Type B pancreatic cell (in vitro differentiated cells): Measurements from ENCODE around the gene DOCK10. TPM values are rescaled to one million over a fixed set of nuclear protein-coding genes. Genes with fewer than 3 reads are reported as not detected.

Source experiments
- DNase-seq: peaks from one replicate; pipeline ENCODE4 v3.0.0; 2021; ENCODE audit warnings: mixed read lengths; ENCODE audit not compliant: unreplicated experiment; ENCODE audit errors: extremely low spot score
- H3K27ac Mint-ChIP-seq: 2 replicates; pipeline ENCODE4 v1.8.0; 2021; ENCODE audit warnings: mild to moderate bottlenecking, mixed read lengths
- H3K27me3 Mint-ChIP-seq: 2 replicates; pipeline ENCODE4 v1.8.0; 2021; ENCODE audit warnings: mixed read lengths
- H3K36me3 Mint-ChIP-seq: 2 replicates; pipeline ENCODE4 v1.8.0; 2021; ENCODE audit warnings: mixed read lengths
- H3K4me1 Mint-ChIP-seq: one replicate; pipeline ENCODE4 v1.8.0; 2021; ENCODE audit warnings: mixed read lengths; ENCODE audit not compliant: unreplicated experiment
- H3K4me3 Mint-ChIP-seq: 2 replicates; pipeline ENCODE4 v1.8.0; 2021; ENCODE audit warnings: mild to moderate bottlenecking, mixed read lengths
- H3K9me3 Mint-ChIP-seq: 2 replicates; pipeline ENCODE4 v1.8.0; 2021; ENCODE audit warnings: mixed read lengths
- CTCF ChIP-seq: fragments of 200-600 bp; sonication (generic); conservative IDR thresholded peaks from 2 replicates; pipeline ENCODE4 v1.5.0; 2021; ENCODE audit warnings: antibody characterized with exemption, mild to moderate bottlenecking
- total RNA-seq: library from RNA; stranded (reverse); gene quantifications from 2 replicates; pipeline ENCODE4 v1.2.1, GENCODE V29; 2021; ENCODE audit warnings: low replicate concordance

The DOCK10 gene
- total RNA-seq, 1 donor from 2014 or later: 3.5 TPM

- H3K9me3 Mint-ChIP-seq: no peaks in the 10 kb centered on the region
- no peak for TF ChIP-seq CTCF
- H3K4me1 Mint-ChIP-seq: peaks cover 18% of the 10 kb centered on the region
- H3K27me3 Mint-ChIP-seq: peaks cover 15% of the 10 kb centered on the region
- no peak for DNase-seq
- no peak overlapping the region for H3K4me3 Mint-ChIP-seq
- no peak overlapping the region for H3K27ac Mint-ChIP-seq
- H3K36me3 Mint-ChIP-seq: no peaks in the 10 kb centered on the region
These were observed 57.6 kb downstream of the DOCK10 start for GRCh38 chr2:224984637-224985036.

DNA sequence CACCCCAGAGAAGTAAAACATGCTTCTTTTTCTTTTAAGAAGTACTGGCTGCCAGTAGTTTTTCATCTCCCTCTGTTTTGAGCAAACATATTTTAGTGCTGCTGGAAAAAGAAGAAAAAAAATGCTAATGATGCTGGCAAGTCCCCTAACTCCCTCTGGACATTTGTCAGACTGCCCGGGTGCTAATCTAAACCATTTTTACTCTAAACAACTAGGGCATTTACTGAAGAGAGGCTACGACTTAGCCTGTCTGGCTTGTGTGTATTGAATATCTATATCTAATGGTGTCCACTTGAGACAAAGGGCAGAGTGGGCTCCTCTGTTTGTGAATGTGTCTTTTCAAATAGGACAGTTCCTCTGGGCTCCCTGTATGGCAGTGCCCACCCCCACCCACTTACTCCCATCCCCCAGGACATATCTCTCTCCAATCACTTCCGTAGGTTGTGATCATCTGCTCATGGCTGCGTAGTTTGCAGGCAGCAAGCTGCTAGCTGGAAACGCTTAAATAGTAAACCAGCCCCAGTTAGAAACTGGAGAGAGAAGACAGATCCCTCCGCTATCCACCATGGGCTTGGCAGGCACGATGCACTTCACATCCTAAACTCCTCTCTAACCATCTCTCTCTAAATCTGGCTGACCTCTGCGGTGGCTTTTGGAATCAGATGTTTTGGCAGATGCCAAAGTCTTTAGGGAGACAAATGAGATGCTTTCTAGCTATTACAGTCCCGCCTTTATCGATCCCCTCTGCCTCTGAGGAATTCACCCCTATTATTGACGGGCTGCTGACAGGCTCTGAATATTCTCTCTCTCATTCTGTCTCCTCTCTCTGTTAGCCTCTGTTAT lies 58.3 kb downstream of the DOCK10 start:
- Mint-ChIP-seq H3K4me1 (peaks cover 18% of the 10 kb centered on the region), H3K27me3 (peaks cover 11% of the 10 kb centered on the region), H3K27ac (no peak overlapping the region), H3K4me3 (no peak overlapping the region), H3K36me3 (no peaks in the 10 kb centered on the region), H3K9me3 (no peaks in the 10 kb centered on the region)
- TF ChIP-seq CTCF: no peak
- DNase-seq: no peak

DNA sequence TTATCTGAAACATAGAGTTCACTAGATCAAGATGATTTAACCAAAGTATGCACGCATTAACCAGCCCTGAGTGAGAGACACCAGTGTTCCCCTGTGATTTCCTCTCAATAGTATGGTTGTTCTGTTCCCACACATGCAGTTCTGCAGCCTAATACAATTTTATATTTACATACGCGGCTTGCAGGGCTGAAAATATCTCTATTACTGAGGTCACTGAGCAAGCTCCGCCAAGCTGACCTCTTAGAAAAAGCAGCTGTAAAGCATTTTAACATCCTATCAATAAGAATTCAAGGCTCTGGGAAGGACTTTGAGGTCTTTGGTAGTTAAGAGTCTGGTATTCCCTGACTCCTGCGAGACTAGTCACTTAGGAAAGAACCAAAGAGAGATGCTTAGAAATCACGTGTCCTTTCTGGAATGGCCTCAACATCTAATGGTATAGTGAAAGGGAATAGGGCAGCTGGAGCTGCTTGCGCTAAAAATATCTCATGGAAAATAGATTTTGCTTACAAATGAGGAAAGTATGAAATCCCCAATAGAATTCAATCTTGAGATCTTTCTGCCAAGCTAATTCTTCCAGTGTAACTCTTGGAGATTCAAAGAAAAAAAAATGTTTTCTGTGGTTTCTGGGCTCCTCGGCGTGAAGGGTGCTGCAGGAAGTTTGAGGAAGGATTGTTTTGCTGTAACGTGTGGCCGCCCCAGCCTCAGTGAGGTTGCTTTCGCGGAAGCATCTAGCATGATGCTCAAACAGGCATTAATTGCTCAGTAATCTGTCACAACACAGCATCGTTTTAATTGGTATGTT lies 59.2 kb downstream of the DOCK10 start:
- DNase-seq: no peak
- peaks cover 7% of the 10 kb centered on the region for H3K27me3 Mint-ChIP-seq
- H3K4me1 Mint-ChIP-seq: peaks cover 18% of the 10 kb centered on the region
- no peaks in the 10 kb centered on the region for H3K9me3 Mint-ChIP-seq
- no peak for TF ChIP-seq CTCF
- no peak overlapping the region for H3K4me3 Mint-ChIP-seq
- H3K27ac Mint-ChIP-seq: no peak overlapping the region
- no peaks in the 10 kb centered on the region for H3K36me3 Mint-ChIP-seq

GRCh38 chr2:224982226-224982625 lies 60.0 kb downstream of the DOCK10 start:
- no peaks in the 10 kb centered on the region for H3K9me3 Mint-ChIP-seq
- no peak overlapping the region for H3K4me3 Mint-ChIP-seq
- no peak for DNase-seq
- H3K27ac Mint-ChIP-seq: no peak overlapping the region
- H3K27me3 Mint-ChIP-seq: peaks cover 6% of the 10 kb centered on the region
- TF ChIP-seq CTCF: no peak
- H3K36me3 Mint-ChIP-seq: no peaks in the 10 kb centered on the region
- peaks cover 18% of the 10 kb centered on the region for H3K4me1 Mint-ChIP-seq

- no peak for TF ChIP-seq CTCF
- no peak overlapping the region for H3K4me3 Mint-ChIP-seq
- no peaks in the 10 kb centered on the region for H3K4me1 Mint-ChIP-seq
- no peaks in the 10 kb centered on the region for H3K9me3 Mint-ChIP-seq
- no peak overlapping the region for H3K27ac Mint-ChIP-seq
- H3K27me3 Mint-ChIP-seq: no peaks in the 10 kb centered on the region
- no peak for DNase-seq
- H3K36me3 Mint-ChIP-seq: no peaks in the 10 kb centered on the region
These were observed 65.4 kb downstream of the DOCK10 start for GRCh38 chr2:224976629-224977525.
